Neural crest cell (in vitro differentiated cells): ENCODE data around the gene PRAMEF8. TPM values are rescaled to one million over a fixed set of nuclear protein-coding genes. Genes with fewer than 3 reads are reported as not detected.
"Not testable (repeated sequence)": the region's sequence is repeated elsewhere in the genome, so short reads cannot be mapped to it uniquely, and the experiment has no call there.

Experiments used
- DNase-seq: peaks from one replicate; pipeline ENCODE4 v3.0.0; 2021; ENCODE audit warnings: low read depth, mixed read lengths, low spot score
- H3K27ac Mint-ChIP-seq: one replicate; pipeline ENCODE4 v1.8.0; 2021; ENCODE audit warnings: mild to moderate bottlenecking, mixed read lengths; ENCODE audit not compliant: unreplicated experiment
- H3K27me3 Mint-ChIP-seq: 2 replicates; pipeline ENCODE4 v1.8.0; 2021; ENCODE audit warnings: low read depth, mild to moderate bottlenecking, mixed read lengths
- H3K36me3 Mint-ChIP-seq: 2 replicates; pipeline ENCODE4 v1.8.0; 2021; ENCODE audit warnings: low read depth, mild to moderate bottlenecking, mixed read lengths
- H3K4me1 Mint-ChIP-seq: 2 replicates; pipeline ENCODE4 v1.8.0; 2021; ENCODE audit warnings: mixed read lengths
- H3K4me3 Mint-ChIP-seq: one replicate; pipeline ENCODE4 v1.8.0; 2021; ENCODE audit warnings: mild to moderate bottlenecking, mixed read lengths
- H3K9me3 Mint-ChIP-seq: 2 replicates; pipeline ENCODE4 v1.8.0; 2021; ENCODE audit warnings: mixed read lengths
- total RNA-seq: library from RNA; stranded (reverse); gene quantifications from 2 replicates; pipeline ENCODE4 v1.2.1, GENCODE V29; 2021

The PRAMEF8 gene
- total RNA-seq, 1 donor from 2014 or later, result not detected

GRCh38 chr1:13245841-13246553 is 38.9 kb downstream of the PRAMEF8 start:
- not testable (repeated sequence) for H3K27me3 Mint-ChIP-seq, H3K4me1 Mint-ChIP-seq, DNase-seq, H3K4me3 Mint-ChIP-seq, H3K27ac Mint-ChIP-seq
- Mint-ChIP-seq H3K9me3 (peaks cover 14% of the 10 kb centered on the region), H3K36me3 (peaks cover 10% of the 10 kb centered on the region)

- H3K4me3 Mint-ChIP-seq, H3K27me3 Mint-ChIP-seq, DNase-seq, H3K4me1 Mint-ChIP-seq, H3K27ac Mint-ChIP-seq: not testable (repeated sequence)
- Mint-ChIP-seq H3K9me3 (peaks cover 16% of the 10 kb centered on the region), H3K36me3 (peaks cover 10% of the 10 kb centered on the region)
These were observed 41.2 kb downstream of the PRAMEF8 start for GRCh38 chr1:13243536-13244263.

GRCh38 chr1:13239633-13240032 is 45.3 kb downstream of the PRAMEF8 start:
- H3K27me3 Mint-ChIP-seq, DNase-seq, H3K4me1 Mint-ChIP-seq, H3K9me3 Mint-ChIP-seq, H3K4me3 Mint-ChIP-seq, H3K27ac Mint-ChIP-seq, H3K36me3 Mint-ChIP-seq: not testable (repeated sequence)

GRCh38 chr1:13237572-13237971 is 47.4 kb downstream of the PRAMEF8 start:
- H3K4me3 Mint-ChIP-seq, H3K36me3 Mint-ChIP-seq, H3K9me3 Mint-ChIP-seq, H3K27ac Mint-ChIP-seq, H3K27me3 Mint-ChIP-seq, DNase-seq, H3K4me1 Mint-ChIP-seq: not testable (repeated sequence)

- not testable (repeated sequence) for H3K4me1 Mint-ChIP-seq, H3K4me3 Mint-ChIP-seq, DNase-seq, H3K27ac Mint-ChIP-seq, H3K27me3 Mint-ChIP-seq
- peaks cover 15% of the 10 kb centered on the region for H3K9me3 Mint-ChIP-seq
- peaks cover 11% of the 10 kb centered on the region for H3K36me3 Mint-ChIP-seq
These were observed 50.9 kb downstream of the PRAMEF8 start for GRCh38 chr1:13234057-13234456.

GRCh38 chr1:13232056-13232455 is 52.9 kb downstream of the PRAMEF8 start:
- H3K36me3 Mint-ChIP-seq, result peaks cover 11% of the 10 kb centered on the region
- peaks cover 15% of the 10 kb centered on the region for H3K9me3 Mint-ChIP-seq

More at GRCh38 chr1:13232056-13232455, 52.9 kb downstream of the PRAMEF8 start:
- H3K27me3 Mint-ChIP-seq, DNase-seq, H3K4me3 Mint-ChIP-seq, H3K27ac Mint-ChIP-seq, H3K4me1 Mint-ChIP-seq: not testable (repeated sequence)

Other genes with a start within 250 kb of the PRAMEF8 start
- not detected in 2 replicates for gene PRAMEF27, start 228.6 kb downstream of the PRAMEF8 start, total RNA-seq
- gene HNRNPCL3, start 224.4 kb downstream of the PRAMEF8 start, total RNA-seq, result not detected in 2 replicates
- not detected in 2 replicates for gene PRAMEF25, start 214.4 kb downstream of the PRAMEF8 start, total RNA-seq
- not detected in 2 replicates for gene HNRNPCL2, start 168.3 kb downstream of the PRAMEF8 start, total RNA-seq
- not detected in 2 replicates for gene PRAMEF26, start 129.1 kb downstream of the PRAMEF8 start, total RNA-seq
- gene HNRNPCL4, start 119.5 kb downstream of the PRAMEF8 start, total RNA-seq, result not detected in 2 replicates
- gene PRAMEF9, start 113.3 kb downstream of the PRAMEF8 start, total RNA-seq, result not detected in 2 replicates
- not detected in 2 replicates for gene PRAMEF13, start 83.7 kb downstream of the PRAMEF8 start, total RNA-seq
- gene PRAMEF18, start 59.0 kb downstream of the PRAMEF8 start, total RNA-seq, result not detected in 2 replicates
- gene PRAMEF5, start 30.9 kb downstream of the PRAMEF8 start, total RNA-seq, result not detected in 2 replicates
- not detected in 2 replicates for gene PRAMEF33, start 18.4 kb upstream of the PRAMEF8 start, total RNA-seq
- gene PRAMEF15, start 30.4 kb upstream of the PRAMEF8 start, total RNA-seq, result not detected in 2 replicates
- not detected in 2 replicates for gene PRAMEF14, start 62.0 kb upstream of the PRAMEF8 start, total RNA-seq
- not detected in 2 replicates for gene PRAMEF19, start 86.8 kb upstream of the PRAMEF8 start, total RNA-seq
- not detected in 2 replicates for gene PRAMEF17, start 104.5 kb upstream of the PRAMEF8 start, total RNA-seq
- gene PRAMEF20, start 125.3 kb upstream of the PRAMEF8 start, total RNA-seq, result not detected in 2 replicates
- gene LRRC38, start 228.9 kb upstream of the PRAMEF8 start, total RNA-seq, result not detected in 2 replicates